GM19328 (cell line): ENCODE data around the gene ARF1.

ENCODE experiments used
- ATAC-seq: cut with Tn5 transposase; IDR thresholded peaks from one replicate; pipeline ENCODE4 v1.9.1; 2021; ENCODE audit warnings: mild to moderate bottlenecking, moderate library complexity; ENCODE audit not compliant: unreplicated experiment

Gene ARF1

GRCh38 chr1:228084325-228084724 lies 1.8 kb downstream of the ARF1 start:
- ATAC-seq: no peak

GRCh38 chr1:228084797-228085196 lies 2.3 kb downstream of the ARF1 start:
- ATAC-seq: no peak

GRCh38 chr1:228085287-228085951 lies 2.9 kb downstream of the ARF1 start:
- no peak for ATAC-seq

- no peak for ATAC-seq
Measured at GRCh38 chr1:228087771-228088251, 5.3 kb downstream of the ARF1 start.

- no peak for ATAC-seq
Measured at GRCh38 chr1:228088586-228089498, 6.3 kb downstream of the ARF1 start.

- ATAC-seq: no peak
Measured at GRCh38 chr1:228089519-228090380, 7.2 kb downstream of the ARF1 start.

GRCh38 chr1:228090613-228091081 lies 8.1 kb downstream of the ARF1 start:
- no peak for ATAC-seq

GRCh38 chr1:228091084-228091483 lies 8.6 kb downstream of the ARF1 start:
- ATAC-seq: no peak

- ATAC-seq: no peak
Measured at GRCh38 chr1:228092342-228093049, 10.0 kb downstream of the ARF1 start.

GRCh38 chr1:228093050-228093906 lies 10.8 kb downstream of the ARF1 start:
- no peak for ATAC-seq

- no peak for ATAC-seq
Measured at GRCh38 chr1:228094432-228095016, 12.0 kb downstream of the ARF1 start.

GRCh38 chr1:228095161-228095560 lies 12.7 kb downstream of the ARF1 start:
- no peak for ATAC-seq

- ATAC-seq: no peak
Measured at GRCh38 chr1:228095938-228096337, 13.4 kb downstream of the ARF1 start.

- no peak for ATAC-seq
Measured at GRCh38 chr1:228096416-228097332, 14.2 kb downstream of the ARF1 start.

- no peak for ATAC-seq
Measured at GRCh38 chr1:228097333-228098081, 15.0 kb downstream of the ARF1 start.

- no peak for ATAC-seq
Measured at GRCh38 chr1:228098323-228098931, 15.9 kb downstream of the ARF1 start.

GRCh38 chr1:228099331-228099732 lies 16.8 kb downstream of the ARF1 start:
- no peak for ATAC-seq
